ENCODE data around the gene UBXN4.

DNA sequence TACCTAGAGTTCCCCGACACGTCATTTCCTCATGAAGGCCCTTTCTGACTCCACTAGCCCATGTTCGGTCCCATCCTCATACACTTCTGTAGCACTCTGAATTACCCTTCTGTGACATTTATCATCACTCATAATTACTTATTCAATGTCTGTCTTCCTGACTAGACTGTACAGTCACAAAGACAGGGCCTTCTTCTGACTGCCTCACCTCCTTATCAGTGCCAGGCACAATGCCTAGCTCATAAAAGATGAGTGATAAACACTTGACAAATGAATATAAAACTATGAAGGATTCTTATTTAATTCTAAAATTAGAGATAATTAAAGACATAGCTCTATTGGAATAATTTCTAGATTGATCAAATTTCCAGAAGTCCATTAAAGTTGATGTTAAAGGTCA is 1.4 kb upstream of the UBXN4 start:
- no peak for TF ChIP-seq JUN (IDR thresholded peaks at IDR 0.05)
- no peak for TF ChIP-seq CEBPB (IDR thresholded peaks at IDR 0.05)
- TF ChIP-seq, protein P1, sequence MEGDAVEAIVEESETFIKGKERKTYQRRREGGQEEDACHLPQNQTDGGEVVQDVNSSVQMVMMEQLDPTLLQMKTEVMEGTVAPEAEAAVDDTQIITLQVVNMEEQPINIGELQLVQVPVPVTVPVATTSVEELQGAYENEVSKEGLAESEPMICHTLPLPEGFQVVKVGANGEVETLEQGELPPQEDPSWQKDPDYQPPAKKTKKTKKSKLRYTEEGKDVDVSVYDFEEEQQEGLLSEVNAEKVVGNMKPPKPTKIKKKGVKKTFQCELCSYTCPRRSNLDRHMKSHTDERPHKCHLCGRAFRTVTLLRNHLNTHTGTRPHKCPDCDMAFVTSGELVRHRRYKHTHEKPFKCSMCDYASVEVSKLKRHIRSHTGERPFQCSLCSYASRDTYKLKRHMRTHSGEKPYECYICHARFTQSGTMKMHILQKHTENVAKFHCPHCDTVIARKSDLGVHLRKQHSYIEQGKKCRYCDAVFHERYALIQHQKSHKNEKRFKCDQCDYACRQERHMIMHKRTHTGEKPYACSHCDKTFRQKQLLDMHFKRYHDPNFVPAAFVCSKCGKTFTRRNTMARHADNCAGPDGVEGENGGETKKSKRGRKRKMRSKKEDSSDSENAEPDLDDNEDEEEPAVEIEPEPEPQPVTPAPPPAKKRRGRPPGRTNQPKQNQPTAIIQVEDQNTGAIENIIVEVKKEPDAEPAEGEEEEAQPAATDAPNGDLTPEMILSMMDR (IDR thresholded peaks at IDR 0.05) = no peak
